COLO668 (cell line): ENCODE results near the gene RRBP1.

Source experiments
- DNase-seq: peaks from one replicate; lab custom pipeline; 2025; ENCODE audit not compliant: unreplicated experiment; lab: John Stamatoyannopoulos, UW

RRBP1 gene

GRCh38 chr20:17648315-17648646 lies 33.8 kb downstream of the RRBP1 start:
- DNase-seq, result no peak

DNA sequence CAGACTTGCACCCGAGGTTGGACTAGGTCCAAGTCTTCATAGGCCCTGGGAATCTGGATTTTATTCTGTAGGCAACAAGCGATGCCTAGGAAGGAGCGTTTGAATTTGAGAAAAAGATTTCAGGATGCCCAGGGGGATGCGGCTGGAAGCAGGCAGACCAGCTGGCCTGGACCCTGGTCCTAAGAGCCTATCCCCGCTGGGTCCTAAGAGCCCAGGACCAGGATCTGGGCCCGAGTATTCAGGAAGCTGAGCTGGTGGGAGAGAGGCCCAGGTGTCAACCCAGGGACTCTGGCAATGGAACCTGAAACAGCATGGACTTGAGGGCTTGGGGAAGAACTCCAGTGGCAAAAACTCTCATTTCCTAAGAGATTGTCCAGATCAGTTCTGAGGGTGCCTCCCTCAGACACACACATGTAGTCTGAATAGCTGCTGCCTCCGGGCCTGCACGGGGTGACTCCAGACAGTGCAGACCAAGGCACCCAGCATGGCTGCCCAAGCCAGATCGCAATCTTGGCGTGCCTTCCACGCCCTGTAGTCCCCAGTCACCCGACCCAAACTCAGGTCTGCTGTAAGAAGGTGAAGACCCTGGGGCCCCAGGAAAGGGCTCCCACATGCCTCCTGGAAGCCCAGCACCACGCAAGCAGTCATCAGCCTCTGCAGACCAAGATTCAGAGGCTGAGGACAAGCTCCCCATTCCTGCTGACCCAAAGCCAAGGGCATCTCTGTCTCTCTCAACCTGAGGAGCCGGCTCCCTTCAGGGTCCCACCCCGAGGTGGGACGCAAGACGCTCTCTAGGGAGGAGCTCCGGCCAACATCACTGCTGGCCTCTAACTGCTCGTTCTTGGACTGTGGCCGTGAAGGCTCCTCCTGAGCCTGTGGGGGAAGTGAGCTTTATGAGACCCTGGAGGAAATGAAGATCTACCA lies 34.4 kb downstream of the RRBP1 start:
- no peak for DNase-seq

DNA sequence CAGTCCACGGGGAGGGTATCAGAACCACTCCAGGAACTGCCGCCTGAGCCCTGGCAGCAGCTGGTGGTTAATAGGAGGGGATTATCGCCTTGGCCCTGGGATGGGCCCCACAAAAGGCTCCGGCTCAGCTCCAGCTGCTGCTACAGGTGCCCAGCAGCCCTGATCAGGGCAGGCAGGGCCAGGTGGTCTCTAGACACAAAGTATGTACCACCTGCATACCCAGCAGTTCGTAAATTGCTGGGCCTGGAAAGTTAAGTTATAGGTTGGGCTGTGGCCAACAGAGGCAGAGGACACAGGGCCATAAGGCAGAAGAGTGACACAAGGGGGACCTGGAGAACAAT lies 35.1 kb downstream of the RRBP1 start:
- peak; percentile 75 for DNase-seq

DNA sequence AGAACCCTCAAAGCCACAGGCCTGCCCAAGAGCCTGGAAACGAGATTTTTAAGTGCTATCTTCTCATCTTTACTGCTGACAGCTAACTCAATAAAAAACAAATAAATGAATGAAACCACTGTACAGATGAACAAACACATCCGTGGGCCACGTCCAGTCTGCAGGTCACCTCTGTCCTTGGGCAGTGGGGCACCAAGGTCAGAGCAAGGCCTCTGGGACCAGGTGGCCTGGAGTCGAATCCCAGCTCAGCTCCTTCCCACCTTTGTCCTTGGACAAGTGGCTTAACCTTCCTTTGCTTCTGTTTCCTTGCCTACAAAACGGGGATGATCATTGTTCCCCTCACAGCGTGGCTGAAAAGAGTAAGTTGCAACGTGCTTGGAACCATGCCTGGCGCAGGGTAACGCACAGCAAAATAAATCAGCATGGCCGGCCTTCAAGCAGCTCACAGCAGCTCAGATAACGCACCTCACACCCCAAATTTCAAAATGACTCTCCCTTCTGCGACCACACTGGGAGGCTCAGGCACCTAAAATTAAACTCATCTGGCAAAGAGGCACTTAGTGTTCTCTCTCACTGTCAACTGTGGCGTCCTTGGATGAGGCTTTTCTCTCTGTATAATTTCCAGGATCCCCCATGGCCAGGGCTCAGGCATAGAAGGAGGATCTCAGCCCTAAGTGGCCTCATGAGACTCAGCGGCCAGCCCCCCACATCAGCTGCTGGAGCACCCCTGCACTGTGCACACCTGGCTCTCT lies 35.7 kb downstream of the RRBP1 start:
- DNase-seq, result peak; percentile 47

DNA sequence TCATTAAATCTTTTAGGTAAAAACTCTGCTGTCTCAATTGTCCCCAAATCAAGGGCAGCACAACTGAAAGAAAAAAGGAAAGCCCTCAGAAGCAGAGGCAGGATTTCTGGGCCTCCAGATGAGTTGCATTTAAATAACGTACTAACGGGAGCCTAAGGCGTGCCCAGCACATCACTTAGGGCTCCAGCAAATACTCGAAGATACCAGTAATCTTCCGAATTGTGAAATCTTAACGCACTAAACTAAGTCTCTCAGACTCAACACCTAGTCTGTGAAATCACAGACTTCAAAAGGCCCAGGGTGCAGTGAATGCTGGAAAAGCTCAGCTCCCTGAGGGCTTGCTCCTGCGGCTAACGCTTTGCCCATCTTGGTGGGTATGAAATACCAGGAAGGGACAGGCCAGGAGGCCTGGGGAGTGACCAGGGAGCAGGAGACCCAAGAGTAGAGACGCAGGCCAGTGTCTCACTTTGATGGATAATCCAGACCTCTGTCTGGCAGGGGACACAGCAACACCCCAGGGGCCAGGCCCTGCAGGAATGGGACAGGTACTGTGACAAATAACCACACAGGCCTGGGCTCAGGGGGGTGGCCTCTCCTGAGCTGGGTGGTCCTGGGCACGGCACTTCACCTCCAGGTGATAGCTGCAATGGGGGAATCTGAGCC lies 36.4 kb downstream of the RRBP1 start:
- DNase-seq, result no peak

DNA sequence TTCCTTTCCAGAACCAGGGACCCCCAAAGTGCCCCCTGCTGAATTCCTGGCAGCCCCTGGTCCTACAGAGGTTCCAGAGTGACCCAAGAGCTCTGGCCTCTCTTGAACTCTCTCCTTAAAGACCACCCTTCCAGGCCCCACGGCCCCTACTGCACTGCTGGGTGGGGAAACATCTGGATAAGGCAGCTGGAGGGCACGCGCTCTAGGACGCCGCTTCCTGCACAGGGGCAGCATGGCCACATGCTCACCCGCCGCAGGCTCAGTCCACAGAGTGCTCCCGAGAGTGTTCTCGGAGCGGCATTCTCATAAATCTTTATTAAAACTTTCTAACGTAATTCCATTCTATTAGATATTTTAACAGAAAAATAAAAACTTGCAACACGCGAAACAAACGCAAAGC lies 37.0 kb downstream of the RRBP1 start:
- no peak for DNase-seq

- no peak for DNase-seq
These were observed 37.6 kb downstream of the RRBP1 start for GRCh38 chr20:17644451-17644850.

GRCh38 chr20:17643531-17644188 lies 38.4 kb downstream of the RRBP1 start:
- DNase-seq, result no peak

GRCh38 chr20:17642404-17643269 lies 39.4 kb downstream of the RRBP1 start:
- DNase-seq, result no peak

GRCh38 chr20:17641993-17642392 lies 40.0 kb downstream of the RRBP1 start:
- no peak for DNase-seq

DNA sequence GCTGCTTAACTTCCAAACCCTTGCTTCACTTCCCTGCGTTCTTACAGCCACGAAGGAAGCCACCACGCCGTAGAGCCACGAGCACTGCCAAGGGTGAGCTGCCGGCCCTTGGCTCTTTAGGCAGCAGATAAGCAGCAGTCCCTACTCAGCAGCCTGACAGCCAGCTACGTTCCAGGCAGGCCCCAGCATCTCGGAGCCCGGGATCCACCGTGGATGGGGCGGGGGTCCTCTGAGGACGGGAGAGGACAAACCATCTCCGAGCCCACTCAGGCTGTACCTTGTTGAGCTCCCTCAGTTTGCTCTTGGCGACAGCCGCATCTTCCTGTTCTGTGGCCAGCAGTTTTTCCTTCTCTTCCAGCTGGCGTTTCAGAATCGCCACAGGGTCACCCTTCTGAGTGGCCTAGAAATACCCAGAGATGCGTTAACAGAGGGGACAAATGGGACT lies 40.5 kb downstream of the RRBP1 start:
- DNase-seq, result no peak

DNA sequence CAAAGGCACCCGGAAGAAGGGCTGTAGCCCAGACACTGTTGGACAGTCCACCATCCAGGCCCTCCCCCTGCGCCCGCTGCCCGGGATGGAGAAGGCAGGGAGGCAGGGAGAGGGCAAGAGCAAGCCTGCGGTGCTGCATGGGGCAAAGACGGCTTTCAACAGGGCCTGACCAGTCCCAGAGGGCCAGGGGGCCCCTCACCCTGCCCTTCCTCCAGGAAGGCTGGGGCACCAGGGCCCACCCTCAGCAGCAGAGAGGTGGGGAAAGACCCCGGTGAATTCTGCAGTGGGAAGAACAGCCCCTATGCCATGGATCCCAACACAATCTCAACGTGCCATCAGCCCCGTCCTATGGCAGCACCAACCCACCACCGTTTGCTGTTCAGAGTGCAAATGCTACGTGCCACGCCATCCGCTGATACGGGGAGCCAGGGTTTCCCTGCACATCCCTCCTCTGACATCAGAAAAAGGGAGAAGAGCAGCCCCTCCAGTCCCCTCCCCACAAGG lies 41.1 kb downstream of the RRBP1 start:
- DNase-seq, result no peak

DNA sequence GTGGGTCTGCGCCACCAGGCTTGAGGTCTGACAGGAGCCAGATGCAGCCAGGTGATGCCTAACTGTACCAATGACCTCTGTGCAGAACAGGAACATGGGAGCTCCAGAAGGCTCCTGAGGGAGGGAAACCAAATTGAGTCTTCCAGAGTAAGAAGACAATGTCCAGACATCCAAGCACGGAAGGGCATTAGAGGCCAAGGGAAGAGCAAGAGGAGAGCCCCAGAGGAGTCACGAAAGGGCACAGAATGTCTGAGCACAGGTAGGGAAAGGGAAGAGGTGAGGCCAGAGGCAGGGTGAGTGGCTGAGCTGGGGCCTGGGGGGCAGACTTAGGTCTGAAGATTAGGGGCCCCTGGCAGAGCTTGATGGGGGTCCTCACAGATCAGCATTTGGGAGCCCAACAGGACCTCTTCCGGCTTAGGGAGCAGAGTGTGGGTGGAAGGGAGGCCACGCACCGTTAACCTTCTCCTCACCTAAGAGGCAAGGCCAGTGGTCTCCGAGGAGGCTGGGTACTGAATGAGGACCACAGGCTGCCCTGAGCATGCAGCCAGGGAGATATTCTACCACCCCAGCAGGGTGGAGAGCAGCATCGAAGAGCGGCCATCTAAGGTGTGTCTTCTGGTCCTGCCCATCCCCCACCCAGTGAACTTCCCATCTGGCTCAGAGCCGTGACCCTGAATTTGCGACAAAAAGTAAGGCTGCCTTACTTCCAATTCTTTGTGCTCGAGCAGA lies 41.7 kb downstream of the RRBP1 start:
- DNase-seq, result no peak

GRCh38 chr20:17638835-17639407 lies 43.1 kb downstream of the RRBP1 start:
- no peak for DNase-seq

DNA sequence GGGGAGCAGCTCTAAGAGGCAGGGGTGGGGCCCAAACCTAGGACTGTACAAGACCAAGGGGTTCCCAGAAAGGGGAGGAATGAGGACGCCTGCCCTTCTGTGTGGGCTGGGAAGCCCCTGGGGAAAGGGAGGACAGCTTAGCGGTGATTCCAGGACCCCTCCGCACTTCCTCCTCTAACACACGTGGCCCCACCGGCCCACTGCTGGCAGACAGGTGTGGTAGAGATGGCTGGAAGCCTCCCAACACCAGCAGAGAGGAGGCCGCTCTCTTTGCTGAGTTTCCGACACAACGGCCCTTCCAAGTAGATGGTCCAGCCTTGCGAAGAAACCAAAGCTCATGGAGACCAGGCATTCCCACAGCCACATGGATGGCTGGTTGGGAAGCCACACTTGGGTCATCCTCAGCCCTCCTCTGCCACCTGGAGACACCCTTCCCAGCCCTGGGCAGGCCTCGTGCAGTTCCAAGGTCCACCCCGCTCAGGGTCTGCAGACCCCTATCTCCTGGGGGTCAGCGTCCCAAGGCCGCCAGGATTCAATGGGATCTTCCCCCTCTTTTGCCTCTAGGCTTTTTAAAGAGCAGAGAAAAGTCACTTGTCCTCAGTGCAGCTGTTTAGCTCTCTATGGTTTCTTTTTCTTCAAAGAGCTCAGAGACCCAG lies 43.9 kb downstream of the RRBP1 start:
- DNase-seq, result no peak

GRCh38 chr20:17637413-17637780 lies 44.6 kb downstream of the RRBP1 start:
- no peak for DNase-seq

DNA sequence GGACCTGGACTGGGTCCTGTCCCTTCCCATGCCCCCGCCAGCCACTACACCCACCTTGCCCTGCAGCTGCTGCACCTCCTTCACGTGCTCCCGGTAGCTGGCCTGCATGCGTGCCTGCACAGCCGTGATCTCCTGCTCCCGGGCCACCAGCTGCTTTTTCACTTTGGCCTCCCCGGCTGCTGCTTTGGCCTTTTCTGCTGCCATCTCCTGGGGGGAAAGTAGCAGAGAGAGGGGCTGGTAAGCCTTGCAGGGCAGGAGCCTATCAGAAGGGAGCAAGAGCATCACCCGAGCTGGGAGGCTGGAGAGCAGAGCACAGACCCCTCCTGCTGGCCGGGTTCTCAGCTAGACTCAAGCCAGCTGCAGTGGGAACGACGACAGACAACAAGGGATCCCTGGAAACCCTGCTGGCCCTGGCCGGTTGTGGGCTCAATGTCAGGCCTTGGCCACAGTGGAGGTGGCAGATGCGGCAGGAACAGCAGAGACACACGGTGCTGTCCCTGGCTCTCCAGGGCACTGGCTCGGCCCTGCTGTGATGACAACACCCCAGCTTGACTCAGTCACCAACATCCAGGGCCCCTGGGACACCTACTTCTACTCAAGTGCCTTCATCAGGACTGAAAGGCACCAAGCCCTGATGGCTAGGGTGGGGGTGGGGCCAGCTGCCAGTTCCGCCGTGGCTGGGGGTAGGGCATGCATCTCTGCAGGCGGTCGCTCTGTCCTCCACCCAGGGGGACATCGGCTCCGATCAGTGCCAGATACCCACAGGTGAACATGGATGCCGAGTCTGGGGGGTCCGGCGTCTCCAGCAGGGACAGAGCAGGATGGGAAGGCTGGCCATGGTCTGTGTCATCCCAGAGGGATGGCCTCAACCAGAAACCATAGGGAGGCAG lies 45.3 kb downstream of the RRBP1 start:
- DNase-seq, result no peak
